ENCODE measurements around the gene GSK3A.

DNA sequence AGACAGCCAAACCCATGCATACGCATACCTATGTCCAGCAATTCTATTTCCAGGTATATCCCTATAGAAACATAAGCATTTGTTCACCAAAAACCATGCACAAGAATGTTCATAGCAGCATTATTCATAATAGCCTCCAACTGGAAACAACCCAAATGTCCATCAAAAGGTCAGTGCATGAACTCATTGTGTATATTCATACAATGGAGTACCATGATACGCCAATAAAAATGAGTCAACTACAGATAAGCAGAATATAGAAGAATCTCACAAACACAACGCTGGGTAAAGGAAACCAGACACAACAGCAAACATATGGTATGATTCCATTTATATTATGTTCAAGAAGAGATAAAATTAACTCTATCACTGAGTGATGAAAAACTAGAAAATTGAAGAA, 48.7 kb downstream of the GSK3A start:
- TF ChIP-seq POLR2AphosphoS5 (IDR thresholded peaks at IDR 0.05; ENCODE audit: low read depth, low read length) (no peak), POLR2A (IDR thresholded peaks at IDR 0.05; ENCODE audit: low read depth, low read length) (no peak), SPI1 (IDR thresholded peaks at IDR 0.05; ENCODE audit: low read depth, low read length) (no peak), TAF1 (IDR thresholded peaks at IDR 0.05; ENCODE audit: low read depth, low read length) (no peak), PAX5 (IDR thresholded peaks at IDR 0.05; ENCODE audit: insufficient read depth, low read length, severe bottlenecking) (no peak)

Data from GM12891 (cell line).